Heart left ventricle (tissue), 13 donors: Measurements from ENCODE around the gene SPNS3.

Experiments
- CTCF ChIP-seq, 12 donors: fragments of 200-600 bp; sonication (generic) in 4 of 12; IDR thresholded peaks; one replicate each; pipeline versions ENCODE4 v1.5.0 to v1.8.0; 2018 to 2022; ENCODE audit warnings: antibody characterized with exemption in 12 of 12, mild to moderate bottlenecking in 5 of 12
- POLR2A ChIP-seq, 2 donors: fragments of 450-650 bp; IDR thresholded peaks; one replicate each; pipeline ENCODE4 v1.6.1; 2017; ENCODE audit warnings: antibody characterized with exemption in 2 of 2, mild to moderate bottlenecking in 2 of 2, moderate library complexity in 2 of 2
- donor health status: ischemic (EF 13 %, LVEDD 7.1; RV severe dilation, severe dysfunction).
- donor health status: DM: no; HTN: yes; CAD: no.
- donor health status: DM: no; HTN: no; CAD: no.
- donor health status: ischemic (EF 25% LVEDD 6.9; RV normal size, moderate dysfunction).
- donor health status: ischemic (EF 25% LVEDD 5.7; RV mildly dilated, moderate dysfunction).
- donor health status: ischemic (EF 35%, LVEDD 5.7; RV mildly dilated, moderate dysfunction).
- donor health status: nonischemic (EF 11% LVEDD 7.7; RV severe dilation, severe dysfunction).
- donor health status: DM: yes; HTN: yes; CAD: no.
- donor health status: PGD.
- donor health status: ischemic (EF 29% LVEDD 5.4; RV normal size, mild dysfunction).
- donor health status: nonischemic (EF 23%, LVEDD 6.1; RV moderate dilation, normal function).

- no peak for TF ChIP-seq CTCF (IDR thresholded peaks at IDR 0.05)
- TF ChIP-seq POLR2A (IDR thresholded peaks at IDR 0.05), result no peak
Measured at GRCh38 chr17:4407851-4408250, 25.9 kb upstream of the SPNS3 start.
